ENCODE measurements around the gene HEBP2. TPM values are rescaled to one million over a fixed set of nuclear protein-coding genes. Genes with fewer than 3 reads are reported as not detected.

Gene HEBP2
- total and polyA plus RNA-seq, 2 of the 13 experiments (the other 11 are each of a cell fraction or from before 2014, with no cell fraction given): 16.0 to 72.8 TPM

GRCh38 chr6:138403801-138404665 lies at the start of gene HEBP2 (continued):
- TF ChIP-seq CERS6 (CRISPR knock-in tag; IDR thresholded peaks at IDR 0.05) (no peak), ZNF432 (CRISPR knock-in tag; IDR thresholded peaks at IDR 0.05; ENCODE audit: borderline replicate concordance) (no peak), JUN (CRISPR knock-in tag; IDR thresholded peaks at IDR 0.05) (peak; percentile 38; the same call in 1 of the 2 replicates), ZNF703 (CRISPR knock-in tag; IDR thresholded peaks at IDR 0.05; ENCODE audit: borderline replicate concordance) (peak; percentile 90; the same call in 1 of the 2 replicates), NFATC3 (CRISPR knock-in tag; IDR thresholded peaks at IDR 0.05) (no peak; the same call in 1 of the 2 replicates), ZNF329 (CRISPR knock-in tag; IDR thresholded peaks at IDR 0.05; ENCODE audit: low read depth) (peak; percentile 80), ARID5B (CRISPR knock-in tag; IDR thresholded peaks at IDR 0.05) (peak; percentile 86), PBX3 (CRISPR knock-in tag; IDR thresholded peaks at IDR 0.05; ENCODE audit: borderline replicate concordance) (no peak), DRAP1 (CRISPR knock-in tag; IDR thresholded peaks at IDR 0.05) (peak; percentile 87), HMGXB3 (CRISPR knock-in tag; IDR thresholded peaks at IDR 0.05; ENCODE audit: borderline replicate concordance) (peak; percentile 68; the same call in 1 of the 2 replicates), MATR3 (CRISPR knock-in tag; IDR thresholded peaks at IDR 0.05) (no peak), ZBTB49 (CRISPR knock-in tag; IDR thresholded peaks at IDR 0.05; ENCODE audit: borderline replicate concordance) (no peak), POLR2AphosphoS5 (IDR thresholded peaks at IDR 0.05; ENCODE audit: low read depth, low read length) (peak; percentile 68)
